Posterior vena cava (tissue), 2 donors: ENCODE results near the gene ZNF384. TPM values are rescaled to one million over a fixed set of nuclear protein-coding genes. Genes with fewer than 3 reads are reported as not detected.
A peak's percentile ranks its signal among the peaks of the same experiment; 100 is the strongest.

ENCODE experiments used
- DNase-seq: peaks from one replicate; pipeline ENCODE4 v3.0.0-alpha.2; 2020; ENCODE audit warnings: low spot score
- intact Hi-C, 2 donors: fragments of 100-400 bp; cut with DNase I; formaldehyde crosslinking; loops; one replicate each; pipeline versions ENCODE4 v1.14.1 to v1.14.2; 2022 to 2023
- total RNA-seq, 2 donors: library from RNA; stranded (reverse); fragmentation: NEBNext Ultra II Directional; extraction: Animal tissue kit (Norgen Biotek cat#: 25700); gene quantifications; one replicate each; pipeline ENCODE4 v1.2.1, GENCODE V29; 2021
- donor health status: DM: yes; HTN: yes; CAD: no.
- donor health status: DM: yes; HTN: yes; CAD: no.

The ZNF384 gene
- total RNA-seq, 2 donors from 2014 or later: 35.6 to 40.1 TPM

DNA sequence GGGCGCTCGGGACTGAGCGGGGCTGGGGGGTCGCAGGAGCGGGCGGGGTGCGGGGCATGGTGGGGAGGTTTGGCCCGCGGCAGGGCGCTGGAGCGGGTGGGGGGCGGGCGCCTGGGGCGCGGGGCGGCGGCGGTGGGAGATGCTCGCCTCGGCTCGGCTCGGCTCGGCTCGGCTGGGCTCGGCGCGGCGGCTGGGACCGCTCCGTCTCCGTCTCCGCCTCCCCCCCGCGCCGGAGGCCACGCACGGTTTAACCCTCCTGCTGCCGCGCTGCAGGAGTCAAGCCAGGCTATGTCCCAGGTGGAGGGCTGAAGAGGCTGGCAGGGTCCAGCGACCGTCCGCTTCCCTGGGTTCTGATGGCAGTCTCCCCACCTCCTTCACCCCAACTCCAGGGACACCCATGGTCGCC is 11.5 kb upstream of the ZNF384 start, which contains the start of gene PIANP:
TSS of gene PIANP (minus strand) at position 170 of the 406 bp plus-strand sequence. CDS start 2,754 bp downstream, outside the sequence.
- intact Hi-C loops: no loop called here
- peak; percentile 75 for DNase-seq

DNA sequence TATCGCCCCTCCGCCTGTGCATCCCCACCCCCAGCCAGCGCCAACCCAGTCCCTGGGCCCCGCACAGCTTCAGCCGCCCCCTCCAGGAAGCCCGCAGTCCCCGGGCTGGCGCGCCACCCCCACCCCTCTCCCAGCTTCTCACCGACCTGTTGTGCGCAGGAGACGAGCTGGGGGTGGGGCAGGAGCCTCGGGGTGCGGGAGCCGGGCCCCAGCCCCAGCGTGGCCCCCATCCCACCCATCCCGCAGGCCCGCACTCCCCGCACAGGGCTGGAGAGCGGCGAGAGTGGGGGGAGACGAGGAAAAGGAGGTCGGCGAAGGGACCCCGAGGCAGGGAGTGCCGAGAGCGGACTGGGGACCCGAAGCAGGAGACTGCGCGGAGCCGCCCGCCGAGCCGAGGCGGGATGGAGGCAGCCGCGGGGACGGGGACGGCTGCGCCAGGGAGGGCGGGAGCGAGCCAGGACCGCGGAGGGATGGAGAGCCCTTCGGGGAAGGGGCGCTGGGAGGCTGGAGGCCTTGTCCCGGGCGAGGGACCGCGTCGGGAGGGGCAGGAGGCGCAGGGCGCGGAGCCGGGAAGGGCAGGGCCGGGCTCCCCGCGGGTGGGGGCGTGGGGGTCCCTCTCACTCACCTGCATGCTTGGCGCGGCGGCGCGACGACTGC is 10.9 kb upstream of the ZNF384 start:
- intact Hi-C loops: no loop called here
- peak; percentile 40 for DNase-seq

DNA sequence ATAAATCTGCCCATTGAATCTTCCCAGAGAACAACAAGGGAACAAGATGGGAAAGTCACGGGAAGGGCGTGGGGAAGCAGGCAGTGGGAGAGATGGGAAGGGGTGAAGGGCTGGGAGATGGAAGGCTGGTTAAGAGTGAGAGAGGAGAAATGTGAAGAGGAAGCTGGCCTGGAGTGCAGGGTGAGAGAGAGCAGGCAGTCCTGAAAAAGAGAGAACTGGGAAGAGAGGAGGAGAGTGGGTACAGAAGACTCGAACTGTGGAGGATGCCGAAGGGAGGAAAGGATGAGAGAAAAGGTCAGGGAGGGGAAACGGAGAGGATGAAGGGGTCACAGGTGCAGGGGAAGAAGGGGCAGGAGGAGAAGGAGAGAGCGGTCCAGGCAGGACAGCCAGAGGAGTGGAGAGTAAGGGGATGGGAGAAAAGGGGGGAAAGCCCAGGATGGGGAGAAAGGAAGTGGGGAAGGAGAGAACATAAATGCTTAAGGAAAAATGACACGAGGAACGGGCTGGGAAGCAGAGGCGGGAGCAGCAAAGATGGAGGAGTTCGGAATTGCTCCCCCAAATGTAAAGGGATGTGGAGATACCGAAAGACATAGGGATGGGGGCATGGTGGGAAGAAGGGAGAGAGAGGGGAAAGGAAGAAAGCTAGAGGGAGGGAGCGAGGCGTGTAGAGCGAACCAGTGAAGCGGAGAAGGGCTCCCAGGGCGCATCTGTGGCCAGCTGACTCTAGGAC is 10.2 kb upstream of the ZNF384 start:
- intact Hi-C loops: no loop called here
- no peak for DNase-seq

DNA sequence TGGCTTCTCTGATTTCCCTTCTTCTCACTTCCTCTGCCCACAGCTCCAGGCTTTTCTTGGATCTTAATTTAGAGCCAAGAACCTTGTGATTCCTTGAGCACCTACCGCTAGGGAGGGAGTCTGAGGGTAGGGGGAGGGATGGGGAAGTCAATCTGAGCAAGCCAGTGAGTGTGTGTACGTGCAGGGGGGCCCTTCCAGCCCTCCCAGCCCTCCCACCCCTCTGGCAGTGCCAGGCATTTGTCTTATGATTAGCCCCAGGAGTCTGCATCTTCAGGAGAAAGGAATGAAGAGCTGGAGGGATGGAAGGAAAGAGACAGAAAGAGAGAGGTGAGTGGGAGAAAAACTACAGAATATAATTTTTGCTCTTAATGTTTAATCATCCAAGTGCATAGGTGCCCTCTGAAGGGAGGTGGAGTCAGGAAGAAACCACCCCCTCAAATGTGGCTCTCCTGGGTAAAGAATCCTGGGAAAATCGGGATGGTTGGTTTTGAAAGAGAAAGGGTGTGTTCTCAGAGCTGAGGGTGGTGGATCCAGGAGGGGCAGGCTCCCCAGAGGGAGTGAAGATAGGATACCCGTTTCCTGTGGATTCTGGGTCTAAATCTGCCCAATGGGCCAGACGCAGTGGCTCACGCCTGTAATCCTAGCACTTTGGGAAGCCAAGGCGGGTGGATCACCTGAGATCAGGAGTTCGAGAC is 9.3 kb upstream of the ZNF384 start:
- DNase-seq: no peak
- intact Hi-C loops: no loop called here

DNA sequence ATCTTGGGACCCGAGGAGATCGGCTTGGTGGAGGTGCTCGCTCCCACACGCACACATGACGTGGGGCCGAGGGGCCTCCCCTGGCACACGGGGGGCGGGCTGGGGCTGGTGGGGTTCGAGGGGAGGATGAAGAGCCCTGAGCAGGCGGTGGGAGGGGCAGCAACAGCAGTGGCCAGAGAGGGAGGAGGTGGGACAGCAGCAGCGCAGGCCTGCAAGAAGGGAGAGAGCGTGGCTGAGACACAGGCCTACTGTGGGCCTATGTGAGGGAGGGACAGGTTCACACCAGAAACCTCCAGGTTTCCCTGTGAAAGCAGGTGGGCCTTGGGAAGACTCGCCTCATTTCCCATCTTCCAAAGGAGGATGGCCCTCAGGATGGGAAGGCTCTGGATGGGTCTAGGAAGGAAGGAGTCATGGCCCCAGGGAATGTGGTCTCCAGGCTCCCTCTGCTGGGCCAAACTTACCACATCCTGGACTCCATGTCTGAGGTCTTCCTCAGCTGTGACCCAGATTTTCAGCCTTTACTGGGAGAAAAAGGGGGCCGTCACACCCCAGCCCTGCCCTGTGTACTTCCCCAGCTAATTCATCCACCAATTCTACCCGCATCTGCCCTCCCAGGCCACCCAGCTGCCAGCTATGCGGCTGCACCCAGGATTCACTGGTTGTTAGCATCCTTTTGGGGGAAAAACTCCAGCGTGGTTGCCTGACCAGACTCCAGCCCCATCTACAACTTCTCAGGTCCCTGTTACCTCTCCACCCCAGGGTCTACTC is 8.6 kb upstream of the ZNF384 start:
- intact Hi-C loops: loop anchor here in 1 of 2 donors (1.0 kb wide), 1 partner anchor 48 kb away; no protein-coding TSS in a partner anchor
- no peak for DNase-seq

DNA sequence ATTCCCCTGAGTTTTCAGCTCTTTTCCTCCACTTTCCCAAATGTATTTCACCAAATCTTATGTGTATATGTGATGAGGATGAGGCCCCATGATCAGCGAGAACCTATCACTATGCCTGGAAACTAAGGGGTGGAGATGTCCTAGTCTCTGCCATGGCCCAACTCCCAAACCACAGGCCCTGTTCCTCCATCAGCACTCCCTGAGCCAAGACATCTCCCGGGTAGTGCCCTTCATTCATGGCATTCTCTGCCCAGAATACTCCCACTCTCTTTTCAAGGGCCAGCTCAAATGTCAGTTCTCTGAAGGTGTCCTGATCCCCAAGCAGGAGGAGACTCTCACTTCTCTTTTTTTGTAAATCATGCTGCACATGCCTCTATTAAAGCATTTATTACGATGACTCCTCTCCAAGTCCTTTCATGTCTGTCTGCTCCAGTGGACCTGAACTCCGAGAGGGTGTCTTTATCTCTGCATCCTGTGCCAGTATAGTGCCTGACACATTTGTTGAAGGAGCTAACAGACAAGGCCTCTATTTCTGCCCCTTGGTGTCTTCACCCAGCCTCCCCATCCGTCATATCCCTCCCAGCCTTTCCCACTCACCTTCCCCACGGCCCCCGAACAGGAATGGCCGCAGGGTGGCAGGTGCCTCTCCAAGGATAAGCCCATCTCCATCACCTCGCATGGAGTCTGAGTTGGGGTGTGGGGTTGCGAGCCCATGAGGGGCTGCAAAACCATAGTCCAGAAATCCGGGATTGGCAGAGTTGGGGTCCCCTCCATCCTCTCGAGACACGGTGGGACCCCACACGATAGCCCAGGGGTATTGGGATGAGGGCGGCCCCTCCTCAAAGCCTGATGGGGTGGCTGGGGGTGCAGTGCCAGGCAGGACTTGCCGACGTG is 7.8 kb upstream of the ZNF384 start:
- intact Hi-C loops: loop anchor here in 1 of 2 donors (1.0 kb wide), 1 partner anchor 48 kb away; no protein-coding TSS in a partner anchor
- DNase-seq: no peak

DNA sequence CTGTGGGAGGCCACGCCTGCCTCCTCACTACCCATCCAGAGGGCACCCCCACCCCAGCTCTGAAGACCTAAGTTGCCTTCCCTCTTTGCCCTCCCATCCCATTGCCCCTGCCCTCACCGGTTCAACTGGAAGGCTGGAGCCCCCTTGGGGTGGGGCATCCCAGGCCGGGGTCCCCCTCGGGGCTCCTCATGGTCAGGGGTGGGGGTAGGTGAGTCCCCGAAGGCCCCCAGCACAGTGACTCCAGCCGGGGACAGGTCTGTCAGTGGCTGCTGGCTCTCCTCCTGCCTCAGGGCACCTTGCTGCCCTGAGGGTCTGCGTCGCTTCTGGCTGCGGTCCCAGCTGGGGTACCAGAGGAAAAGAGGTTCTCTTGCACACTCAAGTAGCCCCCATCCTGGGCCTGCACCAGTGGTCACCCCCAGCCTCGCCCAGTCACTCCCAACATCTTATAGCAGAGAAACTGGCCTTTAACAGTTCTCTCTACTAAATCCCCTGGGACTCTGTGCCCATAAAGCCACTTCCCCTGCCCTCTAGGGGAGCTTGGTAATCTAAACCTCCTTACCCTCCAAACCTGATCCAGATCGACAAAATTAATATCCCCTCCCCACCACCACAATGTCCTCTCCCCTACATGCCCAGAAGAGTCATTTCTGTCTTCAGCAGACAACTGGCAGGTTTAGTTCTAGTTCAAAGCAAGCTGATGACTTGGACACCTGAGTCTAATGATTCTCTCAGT is 6.3 kb upstream of the ZNF384 start:
- intact Hi-C loops: no loop called here

DNA sequence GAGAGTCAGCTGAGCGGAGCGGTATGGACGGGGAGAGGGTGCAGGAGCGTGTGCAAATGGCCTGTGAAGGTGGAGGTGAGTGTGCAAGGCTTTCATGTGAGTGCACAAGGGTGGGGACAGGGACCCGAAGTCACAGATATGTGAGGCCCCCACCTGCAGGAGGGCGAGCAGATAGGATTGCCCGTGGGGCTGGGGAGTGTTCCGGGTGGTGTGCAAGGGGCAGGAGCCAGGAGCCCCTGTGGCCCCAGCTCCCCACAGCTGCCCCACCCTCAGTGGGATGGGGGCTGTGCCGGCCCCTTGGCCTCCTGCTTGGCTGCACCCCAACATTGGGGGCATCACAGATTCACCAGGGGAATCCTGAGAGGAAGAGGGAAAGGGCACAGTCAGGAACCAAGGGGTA is 5.5 kb upstream of the ZNF384 start:
- no peak for DNase-seq
- intact Hi-C loops: no loop called here

More for the DNA sequence above, 6.3 kb upstream of the ZNF384 start:
- DNase-seq: no peak

DNA sequence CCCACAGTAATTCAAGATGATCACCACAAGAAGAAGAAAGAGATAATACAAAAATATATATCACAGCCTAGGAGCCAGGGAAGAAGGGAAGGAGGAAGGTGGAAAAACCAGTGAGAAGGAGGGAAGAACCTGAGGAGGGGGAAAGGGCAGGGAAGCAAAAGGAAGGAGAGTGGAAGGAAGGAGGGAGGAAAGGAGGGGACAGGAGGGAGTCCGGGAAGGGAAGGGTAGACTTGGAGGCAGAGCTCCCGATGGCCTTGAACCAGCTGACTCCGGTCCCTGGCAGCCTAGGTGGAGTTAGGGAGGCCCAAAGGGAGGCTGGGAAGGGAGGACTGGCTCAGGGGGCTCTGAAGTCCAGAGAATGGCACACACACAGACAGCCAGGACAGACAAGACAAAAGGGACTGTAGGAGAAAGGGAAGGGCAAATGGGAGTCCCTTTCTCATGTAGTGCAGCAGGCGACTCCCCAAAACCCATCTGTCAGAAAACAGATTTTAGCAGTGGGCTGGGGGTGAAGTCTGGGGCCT is 4.7 kb upstream of the ZNF384 start:
- DNase-seq: no peak
- intact Hi-C loops: no loop called here

DNA sequence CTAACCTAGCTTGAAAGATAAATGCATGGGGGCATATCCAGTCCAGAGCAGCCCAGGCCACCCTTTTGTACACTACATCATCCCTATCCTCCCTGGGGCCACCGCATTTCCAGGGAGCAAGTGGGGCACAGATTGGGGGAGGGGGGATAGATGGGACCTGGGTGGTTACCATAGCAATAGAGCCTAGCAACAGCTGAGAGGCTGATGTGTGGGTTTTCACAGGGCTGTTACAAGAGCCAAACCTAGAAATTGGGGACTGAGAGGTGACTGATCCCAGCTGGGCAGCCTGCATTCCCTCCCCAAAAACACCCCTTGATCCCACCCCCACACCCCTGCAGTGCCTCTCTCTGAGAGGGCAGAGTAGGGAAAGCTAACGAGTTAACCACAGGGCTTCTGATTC is 3.7 kb upstream of the ZNF384 start:
- intact Hi-C loops: no loop called here

DNA sequence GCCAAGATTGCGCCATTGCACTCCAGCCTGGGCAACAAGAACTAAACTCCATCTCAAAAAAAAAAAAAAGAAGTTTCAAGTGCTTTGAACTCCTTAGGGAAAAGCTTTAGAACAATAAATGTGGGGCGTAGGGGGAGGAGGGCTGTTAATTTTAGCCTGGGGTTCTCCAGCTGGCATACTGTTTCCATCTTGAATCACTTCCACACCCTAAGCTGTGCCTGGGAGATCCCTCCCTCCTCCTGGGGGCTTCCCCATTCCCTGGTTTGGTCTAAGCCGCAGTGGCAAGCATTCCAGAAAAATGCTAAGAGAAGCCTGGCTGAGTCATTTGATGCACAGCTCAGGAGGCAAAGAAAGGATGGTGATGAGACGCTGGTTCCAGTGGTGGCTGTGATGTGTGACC is 2.3 kb upstream of the ZNF384 start:
- intact Hi-C loops: no loop called here
- DNase-seq: no peak

More for the DNA sequence above, 3.7 kb upstream of the ZNF384 start:
- DNase-seq: no peak

DNA sequence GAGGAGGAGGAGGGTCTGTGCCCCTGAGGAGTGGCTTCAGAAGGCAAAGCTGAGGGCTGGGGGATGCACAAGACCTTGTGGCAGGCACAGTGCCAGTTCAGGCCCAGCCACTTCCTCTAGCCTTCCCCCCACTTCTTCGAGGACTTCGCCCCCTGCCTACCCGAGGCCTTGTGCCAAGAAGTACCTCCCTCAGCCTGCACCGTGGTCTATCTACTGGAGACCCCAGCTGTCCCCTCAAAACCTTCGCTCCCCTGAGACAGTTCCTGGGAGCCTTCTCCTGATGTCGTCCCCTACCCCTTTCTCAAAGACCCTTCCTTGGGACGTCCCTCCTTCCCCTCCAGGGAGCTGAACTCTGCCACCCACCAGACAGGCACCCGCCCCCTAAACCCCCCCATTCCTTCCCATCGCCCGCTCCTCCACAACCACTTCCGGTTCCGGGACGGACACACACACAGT is 604 bp downstream of the ZNF384 start:
- no peak for DNase-seq
- intact Hi-C loops: no loop called here

DNA sequence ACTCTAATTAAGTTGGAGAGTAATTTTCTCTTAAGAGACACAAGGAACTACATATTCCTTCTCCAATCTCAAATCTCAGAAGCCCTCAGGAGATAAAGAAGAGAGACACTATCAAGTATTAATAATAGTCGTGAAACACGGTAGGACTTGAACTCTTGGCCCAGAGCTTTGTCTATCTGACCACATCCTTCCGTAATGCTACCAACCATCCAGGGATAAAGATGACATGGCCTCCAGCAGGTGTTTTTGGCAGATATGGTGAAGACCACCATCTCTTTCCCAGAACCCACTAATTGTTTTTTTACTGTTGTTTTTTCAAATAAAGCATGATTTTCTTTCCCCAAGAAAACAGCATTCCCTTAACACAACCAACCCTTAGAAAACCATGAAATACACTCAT is 3.4 kb downstream of the ZNF384 start:
- no peak for DNase-seq
- intact Hi-C loops: no loop called here

DNA sequence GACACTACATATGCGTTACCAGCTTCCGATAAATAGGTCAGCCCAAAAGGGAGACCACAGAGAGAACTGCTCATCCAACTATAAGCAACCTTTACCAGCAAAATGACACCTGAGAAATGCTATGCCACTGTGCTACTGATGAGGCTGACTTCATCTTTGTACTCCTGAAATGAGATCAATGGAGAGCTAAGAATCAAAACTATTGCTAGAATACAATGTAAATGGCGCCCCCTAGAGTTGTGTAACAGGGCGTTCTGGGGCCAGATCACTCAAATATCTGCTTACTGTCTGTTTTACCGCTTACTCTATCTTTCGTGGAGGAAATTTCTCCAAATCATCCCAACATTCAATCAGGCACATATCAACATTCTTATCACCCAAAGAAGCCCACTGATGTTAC is 4.6 kb downstream of the ZNF384 start:
- DNase-seq: no peak
- intact Hi-C loops: no loop called here

DNA sequence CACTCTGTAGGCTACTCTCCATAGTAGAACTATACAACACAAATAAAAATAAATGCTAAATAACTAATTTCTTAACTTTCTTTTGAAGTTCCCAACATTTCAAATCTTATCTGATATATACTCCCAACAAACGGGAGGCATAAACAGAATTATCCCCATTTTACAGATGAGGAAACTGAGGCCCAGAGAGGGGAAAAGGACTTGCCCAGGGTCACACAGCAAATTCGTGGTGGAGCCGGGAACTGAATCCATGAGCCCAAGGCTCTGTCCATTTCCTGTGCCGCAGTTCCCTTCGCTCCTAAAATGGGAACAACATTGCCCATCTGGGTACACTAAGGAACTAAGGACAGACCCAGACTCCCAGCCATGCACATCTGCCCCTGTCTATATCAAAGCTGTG is 12.2 kb downstream of the ZNF384 start:
- DNase-seq: no peak
- intact Hi-C loops: no loop called here

DNA sequence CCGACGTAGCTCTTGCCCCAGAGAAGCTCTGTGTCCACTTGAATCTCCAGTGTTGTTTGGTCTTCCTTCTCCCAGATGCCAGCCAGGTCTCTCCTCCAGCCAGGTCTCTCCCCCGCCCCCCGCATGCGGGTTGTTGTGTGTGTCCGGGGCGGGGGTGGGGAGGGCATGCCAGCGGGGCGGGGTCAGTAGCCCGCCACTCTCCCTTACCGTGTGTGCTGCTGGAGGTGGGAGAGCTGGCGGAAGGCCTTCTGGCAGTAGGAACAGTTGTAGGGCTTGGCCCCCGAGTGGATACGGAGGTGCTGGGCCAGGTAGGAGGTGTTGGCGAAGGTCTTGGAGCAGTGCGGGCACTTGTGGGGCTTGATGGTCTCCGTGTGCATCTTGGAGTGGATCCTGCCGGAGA is 17.0 kb downstream of the ZNF384 start:
- no peak for DNase-seq

DNA sequence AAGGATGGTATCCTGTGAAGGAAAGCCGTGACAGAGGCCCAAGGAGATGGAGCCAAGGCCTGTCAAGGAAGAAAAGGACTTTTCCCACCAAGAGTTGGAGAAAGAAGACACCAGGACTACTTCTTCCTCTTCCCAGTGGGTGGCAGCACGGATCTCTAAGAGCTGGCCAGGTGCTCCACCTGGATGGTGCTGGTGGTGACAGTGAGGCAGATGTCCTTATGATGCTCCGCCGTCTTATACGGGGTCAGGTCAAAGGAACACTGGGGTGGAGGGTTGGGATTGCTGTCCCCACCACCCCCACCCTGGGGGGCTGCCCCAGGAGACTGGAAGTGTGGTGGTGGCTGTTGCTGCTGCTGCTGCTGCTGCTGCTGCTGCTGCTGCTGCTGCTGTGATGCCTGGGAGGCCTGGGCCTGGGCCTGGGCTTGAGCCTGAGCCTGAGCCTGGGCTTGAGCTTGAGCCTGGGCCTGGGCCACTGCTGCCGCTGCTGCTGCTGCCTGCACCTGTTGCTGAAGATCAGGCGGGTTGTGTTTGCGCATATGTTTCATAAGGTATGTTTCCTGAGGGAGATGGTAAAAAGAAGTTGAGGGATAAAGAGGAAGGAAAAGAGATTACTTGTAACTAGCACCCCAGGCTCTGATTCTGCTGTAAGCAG is 21.5 kb downstream of the ZNF384 start:
- intact Hi-C loops: loop anchor here in 1 of 2 donors (5.0 kb wide), 2 partner anchors 50 to 440 kb away; partner anchors contain the start of gene C1RL
- no peak for DNase-seq

More for the DNA sequence above, 17.0 kb downstream of the ZNF384 start:
- intact Hi-C loops: no loop called here
